ENCODE data around the gene PPM1L. TPM values are rescaled to one million over a fixed set of nuclear protein-coding genes. Genes with fewer than 3 reads are reported as not detected.

Gene PPM1L
- total and polyA plus RNA-seq, 10 of the 15 experiments (the other 5 are each of a cell fraction or from before 2014, with no cell fraction given), result under 0.01 to 0.33 (median 0.06) TPM; not detected in 1

DNA sequence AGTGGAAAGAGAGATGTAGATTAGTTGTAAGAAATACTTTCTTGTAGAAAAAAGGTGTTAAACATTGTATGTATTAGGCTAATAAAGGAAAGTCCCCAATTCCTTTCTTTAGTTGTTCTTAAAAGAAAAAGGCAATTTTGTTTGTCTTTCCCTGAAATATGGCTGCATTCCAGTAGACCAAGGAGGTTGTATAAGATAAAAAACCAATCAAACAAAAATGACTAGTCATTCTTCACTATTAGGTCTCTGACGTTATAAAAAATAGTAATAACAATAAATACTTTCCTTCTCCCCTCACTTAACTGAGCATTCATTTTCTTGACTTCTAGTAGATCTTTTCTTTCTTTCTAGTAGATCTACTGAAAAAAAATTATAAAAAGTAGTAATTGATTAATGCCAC is 8.6 kb upstream of the PPM1L start:
- no peak overlapping the region for H3K4me3 ChIP-seq
- H3K27me3 ChIP-seq (replicated peaks in 1 of 2; ENCODE audit: control insufficient read depth in 2 of 2, insufficient read depth in 2 of 2, low read length in 1 of 2), result peaks cover 0 to 3% of the 10 kb centered on the region in 2 experiments; a peak in 2 of 4 replicates
- in situ Hi-C loops (cut with MboI) (no loop called here), intact Hi-C loops (cut with micrococcal nuclease; ENCODE audit: unreplicated experiment) (no loop called here)
- WGBS (ENCODE audit: insufficient coverage, insufficient replicate concordance, low lambda C conversion rate, missing lambda C conversion rate), result 65% methylated on average over 1 of the region's 1 CpG
- no peak overlapping the region for H2AFZ ChIP-seq (ENCODE audit: control insufficient read depth, low read depth, low read length)
- ChIA-PET SMC1A (ENCODE audit: uncharacterized antibody, unreplicated experiment) (no interaction called here), RAD21 (ENCODE audit: unreplicated experiment) (no interaction called here), CTCF (no interaction called here), POLR2A (no interaction called here)
- H3K4me2 ChIP-seq (ENCODE audit: control insufficient read depth, insufficient read depth), result no peak overlapping the region
- no TSS peak for BruUV-seq (replicated peaks)
- H3K4me1 ChIP-seq (ENCODE audit: control insufficient read depth, insufficient read depth, low read length), result no peaks in the 10 kb centered on the region
- DNase-seq (ENCODE audit: low read depth, low spot score) (no peak), FAIRE-seq (no peak), ATAC-seq (no peak)
- no peaks in the 10 kb centered on the region for H3K36me3 ChIP-seq (ENCODE audit: control insufficient read depth in 2 of 2, insufficient read depth in 2 of 2, low read length in 1 of 2)
- no peak overlapping the region for H3K27ac ChIP-seq (ENCODE audit: control insufficient read depth, insufficient read depth)
- H3K79me2 ChIP-seq (ENCODE audit: control insufficient read depth, insufficient read depth, low read length), result no peaks in the 10 kb centered on the region
- H3K9me3 ChIP-seq (replicated peaks; ENCODE audit: control insufficient read depth, insufficient read depth, low read length), result no peaks in the 10 kb centered on the region
- H3K9ac ChIP-seq (ENCODE audit: control insufficient read depth, insufficient read depth, low read length), result no peak overlapping the region
- H4K20me1 ChIP-seq (ENCODE audit: control insufficient read depth, insufficient read depth), result no peaks in the 10 kb centered on the region
- TF ChIP-seq MLLT1 (IDR thresholded peaks at IDR 0.05) (no peak), GATAD2B (conservative IDR thresholded peaks at IDR 0.05; ENCODE audit: low read depth) (no peak), CHD2 (IDR thresholded peaks at IDR 0.05; ENCODE audit: borderline replicate concordance, low read depth, low read length) (no peak)
- TF ChIP-seq, protein P1, sequence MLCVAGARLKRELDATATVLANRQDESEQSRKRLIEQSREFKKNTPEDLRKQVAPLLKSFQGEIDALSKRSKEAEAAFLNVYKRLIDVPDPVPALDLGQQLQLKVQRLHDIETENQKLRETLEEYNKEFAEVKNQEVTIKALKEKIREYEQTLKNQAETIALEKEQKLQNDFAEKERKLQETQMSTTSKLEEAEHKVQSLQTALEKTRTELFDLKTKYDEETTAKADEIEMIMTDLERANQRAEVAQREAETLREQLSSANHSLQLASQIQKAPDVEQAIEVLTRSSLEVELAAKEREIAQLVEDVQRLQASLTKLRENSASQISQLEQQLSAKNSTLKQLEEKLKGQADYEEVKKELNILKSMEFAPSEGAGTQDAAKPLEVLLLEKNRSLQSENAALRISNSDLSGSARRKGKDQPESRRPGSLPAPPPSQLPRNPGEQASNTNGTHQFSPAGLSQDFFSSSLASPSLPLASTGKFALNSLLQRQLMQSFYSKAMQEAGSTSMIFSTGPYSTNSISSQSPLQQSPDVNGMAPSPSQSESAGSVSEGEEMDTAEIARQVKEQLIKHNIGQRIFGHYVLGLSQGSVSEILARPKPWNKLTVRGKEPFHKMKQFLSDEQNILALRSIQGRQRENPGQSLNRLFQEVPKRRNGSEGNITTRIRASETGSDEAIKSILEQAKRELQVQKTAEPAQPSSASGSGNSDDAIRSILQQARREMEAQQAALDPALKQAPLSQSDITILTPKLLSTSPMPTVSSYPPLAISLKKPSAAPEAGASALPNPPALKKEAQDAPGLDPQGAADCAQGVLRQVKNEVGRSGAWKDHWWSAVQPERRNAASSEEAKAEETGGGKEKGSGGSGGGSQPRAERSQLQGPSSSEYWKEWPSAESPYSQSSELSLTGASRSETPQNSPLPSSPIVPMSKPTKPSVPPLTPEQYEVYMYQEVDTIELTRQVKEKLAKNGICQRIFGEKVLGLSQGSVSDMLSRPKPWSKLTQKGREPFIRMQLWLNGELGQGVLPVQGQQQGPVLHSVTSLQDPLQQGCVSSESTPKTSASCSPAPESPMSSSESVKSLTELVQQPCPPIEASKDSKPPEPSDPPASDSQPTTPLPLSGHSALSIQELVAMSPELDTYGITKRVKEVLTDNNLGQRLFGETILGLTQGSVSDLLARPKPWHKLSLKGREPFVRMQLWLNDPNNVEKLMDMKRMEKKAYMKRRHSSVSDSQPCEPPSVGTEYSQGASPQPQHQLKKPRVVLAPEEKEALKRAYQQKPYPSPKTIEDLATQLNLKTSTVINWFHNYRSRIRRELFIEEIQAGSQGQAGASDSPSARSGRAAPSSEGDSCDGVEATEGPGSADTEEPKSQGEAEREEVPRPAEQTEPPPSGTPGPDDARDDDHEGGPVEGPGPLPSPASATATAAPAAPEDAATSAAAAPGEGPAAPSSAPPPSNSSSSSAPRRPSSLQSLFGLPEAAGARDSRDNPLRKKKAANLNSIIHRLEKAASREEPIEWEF (IDR thresholded peaks at IDR 0.05; ENCODE audit: insufficient replicate concordance, low read depth, low read length), result no peak
- TF ChIP-seq, protein P2, sequence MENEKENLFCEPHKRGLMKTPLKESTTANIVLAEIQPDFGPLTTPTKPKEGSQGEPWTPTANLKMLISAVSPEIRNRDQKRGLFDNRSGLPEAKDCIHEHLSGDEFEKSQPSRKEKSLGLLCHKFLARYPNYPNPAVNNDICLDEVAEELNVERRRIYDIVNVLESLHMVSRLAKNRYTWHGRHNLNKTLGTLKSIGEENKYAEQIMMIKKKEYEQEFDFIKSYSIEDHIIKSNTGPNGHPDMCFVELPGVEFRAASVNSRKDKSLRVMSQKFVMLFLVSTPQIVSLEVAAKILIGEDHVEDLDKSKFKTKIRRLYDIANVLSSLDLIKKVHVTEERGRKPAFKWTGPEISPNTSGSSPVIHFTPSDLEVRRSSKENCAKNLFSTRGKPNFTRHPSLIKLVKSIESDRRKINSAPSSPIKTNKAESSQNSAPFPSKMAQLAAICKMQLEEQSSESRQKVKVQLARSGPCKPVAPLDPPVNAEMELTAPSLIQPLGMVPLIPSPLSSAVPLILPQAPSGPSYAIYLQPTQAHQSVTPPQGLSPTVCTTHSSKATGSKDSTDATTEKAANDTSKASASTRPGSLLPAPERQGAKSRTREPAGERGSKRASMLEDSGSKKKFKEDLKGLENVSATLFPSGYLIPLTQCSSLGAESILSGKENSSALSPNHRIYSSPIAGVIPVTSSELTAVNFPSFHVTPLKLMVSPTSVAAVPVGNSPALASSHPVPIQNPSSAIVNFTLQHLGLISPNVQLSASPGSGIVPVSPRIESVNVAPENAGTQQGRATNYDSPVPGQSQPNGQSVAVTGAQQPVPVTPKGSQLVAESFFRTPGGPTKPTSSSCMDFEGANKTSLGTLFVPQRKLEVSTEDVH (IDR thresholded peaks at IDR 0.05; ENCODE audit: low read depth, partially characterized antibody), result no peak
- TF ChIP-seq, protein P3, sequence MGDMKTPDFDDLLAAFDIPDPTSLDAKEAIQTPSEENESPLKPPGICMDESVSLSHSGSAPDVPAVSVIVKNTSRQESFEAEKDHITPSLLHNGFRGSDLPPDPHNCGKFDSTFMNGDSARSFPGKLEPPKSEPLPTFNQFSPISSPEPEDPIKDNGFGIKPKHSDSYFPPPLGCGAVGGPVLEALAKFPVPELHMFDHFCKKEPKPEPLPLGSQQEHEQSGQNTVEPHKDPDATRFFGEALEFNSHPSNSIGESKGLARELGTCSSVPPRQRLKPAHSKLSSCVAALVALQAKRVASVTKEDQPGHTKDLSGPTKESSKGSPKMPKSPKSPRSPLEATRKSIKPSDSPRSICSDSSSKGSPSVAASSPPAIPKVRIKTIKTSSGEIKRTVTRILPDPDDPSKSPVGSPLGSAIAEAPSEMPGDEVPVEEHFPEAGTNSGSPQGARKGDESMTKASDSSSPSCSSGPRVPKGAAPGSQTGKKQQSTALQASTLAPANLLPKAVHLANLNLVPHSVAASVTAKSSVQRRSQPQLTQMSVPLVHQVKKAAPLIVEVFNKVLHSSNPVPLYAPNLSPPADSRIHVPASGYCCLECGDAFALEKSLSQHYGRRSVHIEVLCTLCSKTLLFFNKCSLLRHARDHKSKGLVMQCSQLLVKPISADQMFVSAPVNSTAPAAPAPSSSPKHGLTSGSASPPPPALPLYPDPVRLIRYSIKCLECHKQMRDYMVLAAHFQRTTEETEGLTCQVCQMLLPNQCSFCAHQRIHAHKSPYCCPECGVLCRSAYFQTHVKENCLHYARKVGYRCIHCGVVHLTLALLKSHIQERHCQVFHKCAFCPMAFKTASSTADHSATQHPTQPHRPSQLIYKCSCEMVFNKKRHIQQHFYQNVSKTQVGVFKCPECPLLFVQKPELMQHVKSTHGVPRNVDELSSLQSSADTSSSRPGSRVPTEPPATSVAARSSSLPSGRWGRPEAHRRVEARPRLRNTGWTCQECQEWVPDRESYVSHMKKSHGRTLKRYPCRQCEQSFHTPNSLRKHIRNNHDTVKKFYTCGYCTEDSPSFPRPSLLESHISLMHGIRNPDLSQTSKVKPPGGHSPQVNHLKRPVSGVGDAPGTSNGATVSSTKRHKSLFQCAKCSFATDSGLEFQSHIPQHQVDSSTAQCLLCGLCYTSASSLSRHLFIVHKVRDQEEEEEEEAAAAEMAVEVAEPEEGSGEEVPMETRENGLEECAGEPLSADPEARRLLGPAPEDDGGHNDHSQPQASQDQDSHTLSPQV (IDR thresholded peaks at IDR 0.05), result no peak

Data from GM12878 (cell line).